Endometrial microvascular endothelial cells (primary cell): ENCODE data around the gene ELK1. TPM values are rescaled to one million over a fixed set of nuclear protein-coding genes. Genes with fewer than 3 reads are reported as not detected.

Source experiments
- in situ Hi-C: cut with HindIII; loops from 2 replicates; pipeline ENCODE4 v1.10.0; 2017; ENCODE audit warnings: low sequenced_read_pairs, low pct_unique_long_range_greater_than_20kb; ENCODE audit errors: inconsistent ontology term
- total RNA-seq: library from RNA; depleted of rRNA; stranded (reverse); fragments of >200 nt; gene quantifications from one replicate; pipeline ENCODE4 v1.2.3, GENCODE V29; 2015; ENCODE audit errors: inconsistent ontology term

Gene ELK1
- total RNA-seq, 1 donor from 2014 or later = 32.8 TPM

DNA sequence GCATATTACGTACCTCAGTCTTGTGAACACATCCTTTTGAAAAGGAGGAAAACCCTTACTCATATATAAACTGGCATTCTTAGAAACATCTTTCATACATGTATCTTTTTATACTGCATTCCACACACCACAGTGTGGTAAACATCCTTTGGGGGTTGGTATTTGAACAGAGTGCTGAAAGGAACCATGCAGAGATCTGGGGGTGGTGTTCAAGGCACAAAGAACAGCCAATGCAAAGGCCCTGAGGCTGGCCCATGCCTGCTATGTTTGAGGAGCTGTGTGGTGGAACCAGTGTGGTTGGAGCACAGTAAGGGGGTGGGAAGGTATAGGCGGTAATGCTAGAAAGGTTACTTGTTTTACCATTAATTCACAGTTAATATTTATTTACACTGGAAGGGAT is 2.0 kb downstream of the ELK1 start:
- in situ Hi-C loops = no loop called here

DNA sequence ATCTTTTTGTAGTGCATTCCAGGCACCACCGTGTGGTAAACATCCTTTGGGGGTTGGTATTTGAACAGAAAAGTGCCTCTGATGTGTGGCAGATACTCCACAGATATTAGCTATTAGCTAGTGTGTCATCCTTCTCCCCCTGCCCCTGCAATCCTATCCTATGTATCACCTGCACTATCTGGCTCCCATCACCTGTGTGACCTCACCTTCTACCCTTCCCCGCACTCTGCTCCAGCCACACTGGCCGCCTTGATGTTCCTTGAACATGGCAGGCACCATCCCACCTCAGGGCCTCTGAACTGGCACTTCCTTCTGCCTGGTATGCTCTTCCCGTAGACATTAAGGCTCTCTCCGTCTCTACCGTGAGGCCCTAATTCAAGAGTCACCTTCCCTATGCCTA is 3.7 kb downstream of the ELK1 start:
- in situ Hi-C loops = no loop called here

DNA sequence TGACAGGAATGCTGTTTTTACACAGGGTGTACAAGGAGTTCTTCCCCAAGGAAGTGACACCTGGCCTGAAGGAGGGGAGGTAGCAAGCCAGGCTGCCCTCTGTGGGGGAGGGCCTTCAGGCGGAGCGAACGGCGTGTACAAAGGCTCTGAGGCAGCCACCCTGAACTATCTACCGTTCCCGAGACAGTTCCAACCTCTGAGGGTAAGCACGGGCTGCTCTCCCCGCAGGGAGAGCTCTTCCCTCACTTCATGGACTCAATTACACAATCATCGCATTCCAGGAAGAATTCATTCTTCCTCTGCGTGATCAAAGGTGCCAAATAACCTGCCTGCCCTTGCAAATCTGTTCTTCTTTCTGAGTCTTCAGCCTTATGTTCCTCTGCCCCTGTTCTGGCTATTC is 4.8 kb downstream of the ELK1 start:
- in situ Hi-C loops = no loop called here

DNA sequence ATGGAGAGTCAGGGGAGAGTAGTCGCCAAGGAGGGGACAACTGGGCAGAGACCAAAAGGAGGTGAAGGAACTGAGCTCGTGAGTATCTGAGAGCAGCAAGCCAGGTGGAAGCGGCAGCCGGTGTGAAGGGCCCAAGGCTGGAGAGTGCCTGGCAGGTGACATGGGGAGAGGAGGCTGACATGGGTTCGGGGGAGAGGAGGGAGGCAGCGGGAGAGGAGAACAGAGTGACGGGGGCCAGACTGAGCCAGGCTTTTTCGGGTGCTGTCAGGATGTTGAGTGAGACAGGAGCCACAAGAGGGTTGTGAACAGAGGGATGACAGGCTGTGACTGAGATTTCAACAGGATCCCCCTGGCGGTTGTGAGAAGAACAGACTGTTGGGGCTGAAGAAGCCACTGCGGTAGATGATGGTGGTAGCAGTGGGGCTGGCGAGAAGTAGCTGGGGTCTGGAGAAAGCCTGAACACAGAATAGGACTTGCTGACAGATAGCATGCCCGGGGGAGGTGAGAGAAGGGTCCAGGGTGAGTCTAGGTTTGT is 5.7 kb downstream of the ELK1 start:
- in situ Hi-C loops = no loop called here

DNA sequence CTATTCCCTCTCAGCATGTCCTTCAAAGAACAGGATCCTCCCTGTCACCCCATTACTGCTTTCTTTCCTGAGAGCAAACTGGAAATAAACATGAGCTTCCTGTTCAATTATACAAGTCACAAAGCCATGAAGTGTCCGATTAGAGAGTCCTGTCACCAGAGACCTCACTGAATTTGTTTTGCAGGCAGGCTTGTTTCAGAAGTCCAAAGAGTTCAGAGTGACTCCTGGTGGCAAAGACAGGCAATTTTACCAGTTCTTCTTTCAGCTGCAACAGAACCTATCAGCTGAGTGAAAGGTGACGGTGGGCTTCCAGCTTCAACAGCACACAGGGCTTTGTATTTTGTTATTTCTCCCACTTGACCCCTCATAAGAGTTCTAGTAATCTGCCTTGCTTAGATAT is 6.4 kb downstream of the ELK1 start:
- in situ Hi-C loops = no loop called here

DNA sequence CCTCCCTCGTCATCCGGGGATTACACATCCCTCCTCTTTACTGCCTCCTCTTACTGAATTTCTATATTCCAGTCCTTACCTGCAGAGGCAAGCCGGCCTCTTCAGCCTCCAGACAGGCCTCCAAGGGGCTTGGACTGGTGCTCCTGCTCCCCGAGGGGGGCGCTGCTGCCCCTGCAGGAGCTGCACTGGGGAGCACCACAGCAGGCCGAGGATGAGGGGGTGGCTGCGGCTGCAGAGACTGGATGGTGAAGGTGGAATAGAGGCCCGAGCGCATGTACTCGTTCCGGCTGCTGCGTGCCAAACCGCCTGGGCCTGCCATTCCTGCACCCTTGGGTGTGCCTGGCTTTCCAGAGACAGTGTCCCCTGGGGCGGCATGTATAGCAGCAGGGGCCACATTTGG is 11.5 kb downstream of the ELK1 start:
- in situ Hi-C loops = no loop called here

DNA sequence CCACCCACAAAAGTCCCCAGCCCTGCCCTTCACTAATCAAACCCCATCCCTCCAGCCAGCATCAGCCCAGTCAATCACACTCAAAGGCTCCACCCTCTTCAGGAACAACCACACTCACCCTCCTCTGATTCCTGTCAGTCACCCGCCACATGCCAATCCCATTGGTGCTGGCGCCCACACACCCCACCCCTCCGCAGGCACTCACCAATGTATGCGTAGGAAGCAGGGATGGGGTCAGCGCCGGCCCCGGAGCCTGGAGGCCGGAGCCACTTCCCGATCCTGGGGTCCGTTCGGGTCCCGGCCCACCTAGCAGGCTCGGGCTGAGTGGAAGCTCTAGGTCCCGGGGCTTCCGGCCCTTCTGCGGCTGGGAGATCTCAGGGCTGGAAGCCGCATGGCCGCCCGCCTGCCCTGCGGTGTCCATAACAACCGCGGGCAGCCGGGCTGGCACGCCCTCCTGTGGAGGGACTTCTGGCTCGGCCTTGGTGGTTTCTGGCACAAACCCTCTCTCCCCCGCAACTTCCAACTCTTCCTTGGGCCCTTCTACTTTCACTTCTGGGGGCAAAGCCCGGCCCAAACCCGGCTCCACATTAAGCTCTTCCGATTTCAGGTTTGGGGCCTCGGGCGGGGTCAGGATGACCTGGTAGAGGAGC is 12.7 kb downstream of the ELK1 start:
- in situ Hi-C loops = no loop called here

DNA sequence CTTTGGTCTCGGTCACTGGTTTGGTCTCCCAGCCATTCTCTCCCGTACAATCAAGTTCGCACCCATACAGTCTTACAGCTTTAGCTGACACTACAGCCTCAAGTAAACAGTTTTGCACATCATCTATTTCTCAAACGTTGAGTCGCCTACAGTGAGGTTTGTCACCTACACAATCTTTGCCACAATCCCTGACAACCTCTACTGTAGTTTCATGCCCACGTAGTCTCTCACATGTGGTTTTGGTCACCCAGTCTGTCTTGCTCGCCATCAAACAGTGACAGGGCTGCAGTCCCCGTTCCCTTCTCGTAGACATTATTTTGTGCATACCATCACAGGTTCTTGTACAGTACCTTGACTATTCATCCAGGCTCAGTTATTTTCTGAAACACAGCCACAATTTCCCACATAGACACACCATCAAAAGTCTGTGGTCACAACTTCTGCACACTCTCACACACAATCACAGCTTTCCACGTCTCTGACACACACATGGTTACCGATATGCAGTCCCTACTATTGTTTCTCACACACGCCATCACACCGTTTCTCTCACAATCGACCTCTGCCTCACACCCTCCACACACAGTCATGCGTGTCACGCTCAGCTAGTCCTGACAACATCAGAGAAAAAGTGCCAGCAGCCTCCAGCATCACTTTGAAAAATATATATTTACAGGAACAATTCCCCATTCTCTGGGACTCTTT is 15.3 kb downstream of the ELK1 start:
- in situ Hi-C loops = no loop called here

DNA sequence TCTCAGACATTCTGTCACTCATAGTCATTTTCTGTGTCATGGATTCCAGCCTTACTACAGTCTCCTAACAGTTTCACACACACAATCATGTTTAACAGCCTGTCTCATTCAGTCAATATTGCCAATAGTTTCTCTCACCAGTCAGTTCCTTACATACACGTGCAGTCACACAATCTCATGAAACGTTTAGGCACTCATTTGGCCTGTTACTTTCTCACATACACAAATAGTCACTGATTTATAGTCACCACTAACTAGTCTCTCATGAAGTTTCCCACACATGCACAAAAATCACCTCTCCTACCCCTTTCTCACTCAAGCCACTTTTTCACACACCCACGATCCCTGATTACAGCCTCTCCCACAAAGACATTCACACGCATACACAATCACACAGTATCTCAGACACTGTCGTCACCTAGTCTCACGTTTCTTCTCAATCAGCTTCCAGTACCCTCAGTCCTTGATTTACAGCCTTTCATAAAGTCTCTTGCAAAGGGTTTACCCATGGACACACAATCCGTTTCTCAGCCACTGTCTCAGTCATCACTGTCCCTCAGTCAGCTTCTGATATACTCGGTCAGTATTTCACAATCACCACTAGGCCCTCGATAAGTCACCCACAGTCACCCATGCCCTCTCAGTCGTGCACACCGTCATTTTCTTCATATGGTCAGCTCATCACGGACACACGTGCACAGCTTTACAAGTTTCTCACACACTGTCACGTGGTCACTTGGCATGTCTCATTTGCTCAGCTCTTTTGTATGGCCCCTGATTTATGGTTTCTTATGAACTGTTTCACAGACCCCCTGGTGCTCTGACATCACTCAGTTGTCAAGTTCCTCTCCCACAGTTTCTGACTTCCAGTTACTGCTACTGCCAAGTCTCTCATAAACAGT is 16.4 kb downstream of the ELK1 start:
- in situ Hi-C loops = no loop called here

DNA sequence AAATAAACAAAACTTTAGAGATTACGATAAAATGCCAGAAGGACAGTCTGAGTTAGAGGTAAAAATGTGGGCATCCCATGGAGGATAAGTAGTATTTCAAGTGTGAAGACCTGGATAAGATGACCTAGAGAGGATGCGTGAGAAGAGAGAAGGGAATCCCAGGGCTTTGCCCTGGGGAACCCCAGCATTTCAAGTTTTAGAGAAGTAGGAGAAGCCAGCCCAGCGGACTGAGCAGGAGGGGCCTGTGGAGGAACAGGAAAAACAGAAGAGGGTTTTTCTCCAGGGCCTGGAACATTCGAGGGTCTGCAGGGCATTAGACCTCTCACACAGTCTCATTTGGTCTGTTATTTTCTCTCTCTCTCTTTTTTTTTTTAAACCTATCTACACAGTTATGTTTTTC is 17.7 kb downstream of the ELK1 start:
- in situ Hi-C loops = no loop called here

DNA sequence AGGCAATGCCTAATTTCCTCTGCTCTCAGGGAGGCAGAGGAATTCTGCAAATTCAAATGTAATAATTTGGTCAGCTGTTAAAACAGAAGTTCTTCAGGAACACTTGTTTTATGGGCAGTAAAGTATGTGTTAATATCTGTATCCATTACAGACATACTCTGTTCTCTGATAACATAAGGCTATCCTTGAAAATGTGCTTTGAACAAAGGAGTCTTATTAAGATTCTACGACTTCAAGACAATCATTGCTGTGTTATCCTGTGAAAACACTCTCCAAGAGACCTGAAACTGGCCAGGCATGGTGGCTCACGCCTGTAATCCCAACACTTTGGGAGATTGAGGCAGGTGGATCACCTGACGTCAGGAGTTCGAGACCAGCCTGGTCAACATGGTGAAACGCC is 18.7 kb downstream of the ELK1 start:
- in situ Hi-C loops = no loop called here

DNA sequence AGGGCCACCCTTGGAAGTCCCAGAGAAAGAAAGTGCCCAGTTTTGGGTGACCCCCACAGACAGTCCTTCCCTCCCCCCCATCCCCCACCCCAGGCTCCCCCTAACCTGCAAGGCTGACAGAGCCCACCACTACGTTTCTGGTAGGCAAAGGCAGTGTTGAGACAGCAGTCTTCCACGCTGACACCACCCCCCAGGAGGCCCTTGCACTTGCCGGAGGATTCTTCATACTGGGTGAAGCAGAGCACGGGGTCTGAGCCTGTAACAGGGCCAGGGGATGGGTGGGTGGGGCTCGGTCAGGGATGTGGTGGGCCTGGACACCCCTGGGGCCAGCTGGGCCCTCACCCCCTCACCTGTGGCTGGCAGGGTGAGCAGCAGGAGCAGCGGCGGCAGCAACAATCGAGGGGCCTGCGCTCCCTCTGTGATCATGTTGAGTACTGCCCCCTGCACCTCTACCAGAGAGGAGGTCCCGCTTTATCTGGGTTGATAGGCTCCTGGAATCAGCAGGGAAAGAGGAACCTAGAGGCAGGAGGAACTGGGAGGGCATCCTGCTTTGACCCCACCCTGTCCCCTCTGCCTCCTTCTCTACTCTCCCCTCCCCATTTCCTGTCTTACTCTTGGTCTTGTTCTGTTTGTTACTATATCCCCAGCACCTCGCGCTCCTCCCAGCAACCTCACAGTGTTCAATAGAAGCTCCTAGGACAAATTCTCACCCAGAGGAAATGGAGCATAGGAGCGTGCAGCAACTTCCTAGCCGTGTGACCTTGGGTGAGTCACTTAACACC is 20.8 kb downstream of the ELK1 start, which contains the start of gene CFP:
TSS of gene CFP (minus strand) at position 512 of the 782 bp plus-strand sequence. CDS start at position 426, 86 bp downstream.
- in situ Hi-C loops = no loop called here

DNA sequence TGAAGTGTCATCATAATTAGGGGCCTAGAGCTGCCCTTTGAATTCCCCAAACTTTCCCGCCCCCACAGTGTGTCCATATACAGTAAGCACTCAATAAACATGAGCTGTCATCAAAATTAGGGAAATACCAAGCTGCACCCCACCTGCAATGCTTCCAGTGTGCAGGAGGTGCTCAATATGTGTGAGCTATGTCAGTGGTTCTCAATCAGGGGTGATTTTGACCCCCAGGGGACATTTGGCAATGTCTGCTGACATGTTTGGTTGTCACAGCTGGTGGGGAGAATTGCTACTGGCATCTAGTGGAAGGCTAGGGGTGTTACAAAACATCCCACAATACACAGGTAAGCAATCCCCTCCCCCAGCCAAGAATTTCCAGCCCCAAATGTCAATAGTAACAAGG is 21.4 kb downstream of the ELK1 start:
- in situ Hi-C loops = no loop called here

DNA sequence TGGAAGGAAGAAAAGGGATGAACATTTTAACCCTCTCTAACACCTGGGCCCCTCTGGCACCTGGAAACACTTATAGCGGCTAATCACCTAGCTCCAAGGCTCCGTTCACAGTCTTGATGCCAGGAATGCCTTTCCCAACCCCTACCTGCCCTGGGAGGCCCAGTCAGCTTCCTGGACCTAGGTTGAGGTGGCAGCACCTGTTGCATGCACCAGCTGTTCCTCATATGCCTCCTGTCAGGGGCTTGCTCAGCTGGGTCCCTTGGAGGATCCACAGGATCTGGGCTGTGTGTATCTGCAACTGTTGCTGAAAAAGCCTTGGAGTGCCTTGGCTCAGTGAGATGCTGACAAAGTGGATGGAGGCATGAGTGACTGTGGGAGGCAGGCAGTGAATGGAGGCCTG is 25.0 kb downstream of the ELK1 start:
- in situ Hi-C loops = no loop called here

DNA sequence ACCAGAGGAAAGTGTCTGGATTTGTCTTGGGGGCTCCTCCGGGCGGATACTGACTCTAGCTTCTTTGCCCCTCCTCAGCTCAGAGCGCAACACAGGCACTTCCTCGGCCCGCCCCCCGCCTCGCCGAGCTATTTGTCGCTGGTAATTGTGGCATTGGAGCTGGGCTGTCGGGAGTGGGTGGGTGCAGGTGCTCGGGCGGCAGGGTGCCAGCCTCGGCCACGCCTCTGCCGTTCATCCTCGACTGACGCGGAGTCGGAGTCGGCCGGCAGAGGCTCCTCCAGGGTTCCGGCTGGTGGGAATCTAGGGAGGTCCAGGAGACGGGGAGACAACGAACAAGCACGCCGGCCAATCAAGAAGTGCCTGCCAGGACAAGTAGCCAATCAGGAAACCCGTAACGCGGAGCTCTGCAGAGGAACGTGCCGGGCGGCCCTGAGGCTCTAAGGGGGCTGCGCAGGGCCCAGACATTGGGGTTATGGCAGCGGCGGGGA is 26.8 kb downstream of the ELK1 start:
- in situ Hi-C loops = no loop called here

DNA sequence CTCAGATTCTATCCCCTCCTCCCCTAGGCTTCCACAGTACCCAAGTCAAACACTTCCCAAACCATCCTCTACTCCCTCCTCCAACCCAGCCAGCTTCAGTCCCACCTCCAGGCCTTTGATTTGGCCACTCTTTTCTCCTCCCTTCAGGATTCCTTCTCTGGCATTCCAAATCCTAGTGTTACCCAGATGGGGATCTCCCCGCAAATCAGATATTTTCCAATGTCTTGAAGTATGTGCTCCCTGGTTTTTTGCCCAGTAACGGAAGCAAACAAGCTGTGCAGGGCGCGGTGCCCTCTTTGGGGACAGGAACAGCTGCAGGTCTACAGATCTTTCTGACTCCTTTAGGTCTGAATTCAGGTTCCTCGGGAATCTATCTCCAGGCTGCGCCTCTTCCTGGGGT is 28.5 kb downstream of the ELK1 start:
- in situ Hi-C loops = no loop called here

DNA sequence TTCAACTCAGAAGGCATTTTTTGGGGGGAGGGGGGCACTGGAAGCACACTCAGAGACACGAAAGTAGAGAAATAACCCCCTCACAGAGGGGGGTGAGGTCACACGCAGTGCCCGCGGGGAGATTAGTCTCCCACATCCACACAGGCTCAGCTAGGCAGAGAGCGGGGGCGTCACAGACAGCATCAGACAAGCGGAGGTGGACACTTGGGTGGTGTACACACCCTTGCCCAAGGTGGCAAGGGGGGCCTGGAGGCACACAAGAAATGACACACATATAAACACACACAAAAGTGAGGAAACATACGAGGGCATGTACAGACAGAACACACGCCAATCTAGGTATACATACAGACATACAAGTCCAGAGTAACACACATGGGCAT is 30.1 kb downstream of the ELK1 start:
- in situ Hi-C loops = no loop called here

DNA sequence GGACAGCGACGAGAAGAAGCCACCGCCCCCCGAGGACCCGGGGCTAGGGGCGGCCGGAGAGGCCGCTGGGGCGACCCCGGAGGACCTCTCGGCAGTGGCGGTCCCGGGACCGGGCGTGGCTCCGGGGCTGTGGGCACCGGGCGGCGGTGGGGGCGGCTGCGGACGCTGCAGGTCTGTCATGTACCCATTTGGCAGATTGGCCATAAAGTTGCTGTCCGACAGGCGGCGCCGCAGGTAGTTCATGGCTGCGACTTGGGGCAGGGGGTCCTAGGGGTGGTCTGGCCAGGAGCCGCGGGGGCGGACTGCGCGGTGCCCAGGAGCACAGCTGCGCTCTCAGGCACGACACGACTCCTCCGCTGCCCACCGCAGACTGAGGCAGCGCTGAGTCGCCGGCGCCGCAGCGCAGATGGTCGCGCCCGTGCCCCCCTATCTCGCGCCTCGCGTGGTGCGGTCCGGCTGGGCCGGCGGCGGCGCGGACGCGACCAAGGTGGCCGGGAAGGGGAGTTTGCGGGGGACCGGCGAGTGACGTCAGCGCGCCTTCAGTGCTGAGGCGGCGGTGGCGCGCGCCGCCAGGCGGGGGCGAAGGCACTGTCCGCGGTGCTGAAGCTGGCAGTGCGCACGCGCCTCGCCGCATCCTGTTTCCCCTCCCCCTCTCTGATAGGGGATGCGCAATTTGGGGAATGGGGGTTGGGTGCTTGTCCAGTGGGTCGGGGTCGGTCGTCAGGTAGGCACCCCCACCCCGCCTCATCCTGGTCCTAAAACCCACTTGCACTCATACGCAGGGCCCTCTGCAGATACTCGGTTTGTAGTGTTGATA is 30.7 kb downstream of the ELK1 start, which contains the start of gene SYN1:
TSS of gene SYN1 (minus strand) at position 372 of the 817 bp plus-strand sequence. CDS start at position 243, 129 bp downstream.
- in situ Hi-C loops = no loop called here
